GM21381 (cell line): ENCODE data around the gene GUCA2A.
"Not testable (repeated sequence)": the region's sequence is repeated elsewhere in the genome, so short reads cannot be mapped to it uniquely, and the experiment has no call there.

Experiments used
- ATAC-seq: cut with Tn5 transposase; IDR thresholded peaks from one replicate; pipeline ENCODE4 v1.9.1; 2021; ENCODE audit warnings: mild to moderate bottlenecking, moderate library complexity; ENCODE audit not compliant: unreplicated experiment

Gene GUCA2A

GRCh38 chr1:42164551-42165420 is at the start of gene GUCA2A:
Gene GUCA2A, minus strand, starts transcription at chr1:42164745. Its CDS starts 33 bp downstream, at chr1:42164712.
- ATAC-seq, result no peak

GRCh38 chr1:42211224-42211623 is 46.7 kb upstream of the GUCA2A start:
- ATAC-seq, result no peak

- ATAC-seq, result no peak
Measured at GRCh38 chr1:42210421-42211133, 46.0 kb upstream of the GUCA2A start.

GRCh38 chr1:42209526-42210251 is 45.1 kb upstream of the GUCA2A start:
- ATAC-seq, result no peak

- not testable (repeated sequence) for ATAC-seq
Measured at GRCh38 chr1:42206930-42207329, 42.4 kb upstream of the GUCA2A start.

GRCh38 chr1:42206164-42206563 is 41.6 kb upstream of the GUCA2A start:
- no peak for ATAC-seq

GRCh38 chr1:42201986-42202385 is 37.4 kb upstream of the GUCA2A start:
- ATAC-seq, result no peak

GRCh38 chr1:42198251-42198650 is 33.7 kb upstream of the GUCA2A start:
- no peak for ATAC-seq

GRCh38 chr1:42195841-42196240 is 31.3 kb upstream of the GUCA2A start:
- no peak for ATAC-seq

GRCh38 chr1:42192106-42192505 is 27.6 kb upstream of the GUCA2A start:
- no peak for ATAC-seq

GRCh38 chr1:42191319-42191718 is 26.8 kb upstream of the GUCA2A start:
- no peak for ATAC-seq

GRCh38 chr1:42189931-42190853 is 25.6 kb upstream of the GUCA2A start:
- ATAC-seq, result no peak

- ATAC-seq, result no peak
Measured at GRCh38 chr1:42186152-42186551, 21.6 kb upstream of the GUCA2A start.

GRCh38 chr1:42184616-42185015 is 20.1 kb upstream of the GUCA2A start:
- no peak for ATAC-seq

GRCh38 chr1:42183957-42184268 is 19.4 kb upstream of the GUCA2A start:
- no peak for ATAC-seq

GRCh38 chr1:42183210-42183956 is 18.8 kb upstream of the GUCA2A start:
- ATAC-seq, result no peak

GRCh38 chr1:42181687-42182086 is 17.1 kb upstream of the GUCA2A start:
- no peak for ATAC-seq

GRCh38 chr1:42179900-42180329 is 15.4 kb upstream of the GUCA2A start:
- no peak for ATAC-seq

- ATAC-seq, result no peak
Measured at GRCh38 chr1:42179275-42179674, 14.7 kb upstream of the GUCA2A start.

GRCh38 chr1:42178249-42178648 is 13.7 kb upstream of the GUCA2A start:
- no peak for ATAC-seq
